ENCODE measurements around the gene IGF1.

DNA sequence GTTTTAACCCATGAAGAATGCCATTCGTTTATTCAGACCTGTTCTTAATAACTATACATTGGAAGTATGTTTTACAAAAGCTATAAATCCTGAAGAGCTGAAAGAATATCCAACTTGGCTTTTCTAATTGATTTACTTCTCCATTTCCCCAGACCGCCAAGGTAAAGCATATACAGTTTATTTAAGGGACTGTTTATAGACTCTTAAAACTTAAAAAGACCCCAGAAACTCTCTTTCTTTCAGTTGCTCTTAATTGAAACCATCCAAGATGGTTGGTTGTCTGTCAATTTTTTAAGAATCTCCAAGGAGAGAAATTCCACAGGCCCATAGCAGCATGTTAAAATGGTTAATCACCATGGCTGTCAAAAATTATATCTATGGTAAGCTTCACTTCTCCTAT lies 8.8 kb downstream of the IGF1 start:
- TF ChIP-seq, protein P1, sequence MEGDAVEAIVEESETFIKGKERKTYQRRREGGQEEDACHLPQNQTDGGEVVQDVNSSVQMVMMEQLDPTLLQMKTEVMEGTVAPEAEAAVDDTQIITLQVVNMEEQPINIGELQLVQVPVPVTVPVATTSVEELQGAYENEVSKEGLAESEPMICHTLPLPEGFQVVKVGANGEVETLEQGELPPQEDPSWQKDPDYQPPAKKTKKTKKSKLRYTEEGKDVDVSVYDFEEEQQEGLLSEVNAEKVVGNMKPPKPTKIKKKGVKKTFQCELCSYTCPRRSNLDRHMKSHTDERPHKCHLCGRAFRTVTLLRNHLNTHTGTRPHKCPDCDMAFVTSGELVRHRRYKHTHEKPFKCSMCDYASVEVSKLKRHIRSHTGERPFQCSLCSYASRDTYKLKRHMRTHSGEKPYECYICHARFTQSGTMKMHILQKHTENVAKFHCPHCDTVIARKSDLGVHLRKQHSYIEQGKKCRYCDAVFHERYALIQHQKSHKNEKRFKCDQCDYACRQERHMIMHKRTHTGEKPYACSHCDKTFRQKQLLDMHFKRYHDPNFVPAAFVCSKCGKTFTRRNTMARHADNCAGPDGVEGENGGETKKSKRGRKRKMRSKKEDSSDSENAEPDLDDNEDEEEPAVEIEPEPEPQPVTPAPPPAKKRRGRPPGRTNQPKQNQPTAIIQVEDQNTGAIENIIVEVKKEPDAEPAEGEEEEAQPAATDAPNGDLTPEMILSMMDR (IDR thresholded peaks at IDR 0.05), result no peak
- TF ChIP-seq POLR2A (IDR thresholded peaks at IDR 0.05), result no peak
